SK-N-SH (cell line): ENCODE results near the gene FBXO10. TPM values are rescaled to one million over a fixed set of nuclear protein-coding genes. Genes with fewer than 3 reads are reported as not detected.

Experiments used
- CTCF ChIA-PET: fragments of 300-600, 350-600 bp; formaldehyde crosslinking; extraction: SDS; loops from one replicate; lab custom pipeline; 2021; lab: Yijun Ruan, JAX
- POLR2A ChIA-PET: fragments of 350-600 bp; sonication (Branson Sonifier 250); formaldehyde crosslinking; extraction: SDS; loops from one replicate; lab custom pipeline; 2020; ENCODE audit warnings: antibody characterized with exemption, inconsistent platforms; lab: Yijun Ruan, JAX
- DNase-seq: peaks from one replicate; pipeline ENCODE4 v3.0.0; 2012
- H2AFZ ChIP-seq: fragments of 200-600 bp; sonication (generic); 2 replicates; pipeline ENCODE4 v1.8.1; 2016; ENCODE audit warnings: antibody characterized with exemption, mild to moderate bottlenecking, low read depth
- H3F3A ChIP-seq: fragments of 200-600 bp; sonication (generic); replicated peaks from 2 replicates; pipeline ENCODE3; 2016; ENCODE audit warnings: antibody characterized with exemption, mild to moderate bottlenecking; ENCODE audit not compliant: insufficient read depth
- H3K27ac ChIP-seq, 2 experiments: fragments of 200-500 bp in 1 of 2; fragments of 200-600 bp in 1 of 2; sonication (Bioruptor generic) in 1 of 2; sonication (generic), shearing (Covaris generic) in 1 of 2; 2 replicates each; pipeline versions ENCODE4 v1.5.1 to v1.6.1; 2014 to 2016; ENCODE audit warnings: low read depth in 2 of 2, inconsistent platforms in 1 of 2, low read length in 1 of 2, mild to moderate bottlenecking in 1 of 2, mixed read lengths in 1 of 2
- H3K27me3 ChIP-seq: fragments of 200-600 bp; sonication (generic), shearing (Covaris generic); 2 replicates; pipeline ENCODE4 v1.6.1; 2016; ENCODE audit warnings: mixed run types; ENCODE audit not compliant: insufficient read depth
- H3K36me3 ChIP-seq, 2 experiments: fragments of 200-500 bp in 1 of 2; fragments of 200-600 bp in 1 of 2; sonication (Bioruptor generic) in 1 of 2; sonication (generic) in 1 of 2; replicated peaks in 1 of 2; 2 replicates each; pipeline versions ENCODE3 to v1.5.1; 2014 to 2016; ENCODE audit warnings: low read length in 1 of 2, mild to moderate bottlenecking in 1 of 2; ENCODE audit not compliant: insufficient read depth in 2 of 2, control insufficient read depth in 1 of 2
- H3K4me1 ChIP-seq, 2 experiments: fragments of 200-500 bp in 1 of 2; fragments of 200-600 bp in 1 of 2; sonication (Bioruptor generic) in 1 of 2; sonication (generic), shearing (Covaris generic) in 1 of 2; 2 replicates each; pipeline versions ENCODE4 v1.5.1 to v1.6.1; 2014 to 2016; ENCODE audit warnings: low read depth in 1 of 2, low read length in 1 of 2, mixed run types in 1 of 2; ENCODE audit not compliant: insufficient read depth in 2 of 2, control insufficient read depth in 1 of 2
- H3K4me2 ChIP-seq: fragments of 200-600 bp; sonication (generic), shearing (Covaris generic); 2 replicates; pipeline ENCODE4 v1.6.1; 2017; ENCODE audit warnings: mixed run types
- H3K4me3 ChIP-seq, 2 experiments: fragments of 200-500 bp in 1 of 2; fragments of 200-600 bp in 1 of 2; sonication (Bioruptor generic) in 1 of 2; sonication (generic), shearing (Covaris generic) in 1 of 2; 2 replicates each; pipeline versions ENCODE4 v1.5.1 to v1.8.1; 2014 to 2016; ENCODE audit warnings: low read depth in 2 of 2, inconsistent platforms in 1 of 2, low read length in 1 of 2, mild to moderate bottlenecking in 1 of 2, mixed read lengths in 1 of 2, moderate library complexity in 1 of 2
- H3K79me2 ChIP-seq: fragments of 200-600 bp; sonication (generic); 2 replicates; pipeline ENCODE4 v1.8.1; 2017; ENCODE audit warnings: mild to moderate bottlenecking; ENCODE audit not compliant: insufficient read depth
- H3K9ac ChIP-seq: fragments of 200-600 bp; sonication (generic); 2 replicates; pipeline ENCODE4 v1.6.1; 2017; ENCODE audit warnings: mixed run types
- H3K9me2 ChIP-seq: fragments of 200-600 bp; sonication (generic); 2 replicates; pipeline ENCODE4 v1.6.1; 2017; ENCODE audit warnings: mixed run types
- H3K9me3 ChIP-seq: fragments of 200-600 bp; sonication (generic); 2 replicates; pipeline ENCODE4 v1.6.1; 2017; ENCODE audit warnings: mixed run types, mild to moderate bottlenecking, moderate library complexity
- H4K20me1 ChIP-seq: fragments of 200-600 bp; sonication (generic); 2 replicates; pipeline ENCODE4 v1.6.1; 2017; ENCODE audit warnings: mild to moderate bottlenecking, mixed run types; ENCODE audit not compliant: insufficient read depth
- CHD2 ChIP-seq: fragments of 150-350 bp; IDR thresholded peaks from 2 replicates; pipeline ENCODE4 v1.6.1; 2018; ENCODE audit warnings: low read length; ENCODE audit not compliant: partially characterized antibody
- CTCF ChIP-seq: fragments of 200-600 bp; sonication (generic); IDR thresholded peaks from 2 replicates; pipeline ENCODE4 v1.6.1; 2017; ENCODE audit warnings: antibody characterized with exemption, mild to moderate bottlenecking, moderate library complexity
- ELF1 ChIP-seq: IDR thresholded peaks from 2 replicates; pipeline ENCODE4 v1.4.0; 2012
- FOSL2 ChIP-seq: IDR thresholded peaks from 2 replicates; pipeline ENCODE4 v1.4.0; 2012; ENCODE audit warnings: low read depth, mild to moderate bottlenecking, moderate library complexity, borderline replicate concordance
- FOXM1 ChIP-seq: IDR thresholded peaks from 2 replicates; pipeline ENCODE4 v1.4.0; 2012; ENCODE audit warnings: low read depth, mild to moderate bottlenecking
- GABPA ChIP-seq: IDR thresholded peaks from 2 replicates; pipeline ENCODE4 v1.4.0; 2012; ENCODE audit warnings: low read depth, mild to moderate bottlenecking
- GATA2 ChIP-seq: sonication (generic); formaldehyde crosslinking; IDR thresholded peaks from 2 replicates; pipeline ENCODE4 v1.5.0; 2020; ENCODE audit warnings: mild to moderate bottlenecking, missing genetic modification reagents
- JUND ChIP-seq: IDR thresholded peaks from 2 replicates; pipeline ENCODE4 v1.4.0; 2012
- MEF2A ChIP-seq: IDR thresholded peaks from 2 replicates; pipeline ENCODE4 v1.4.0; 2012; ENCODE audit warnings: low read depth, borderline replicate concordance
- PBX3 ChIP-seq: IDR thresholded peaks from 2 replicates; pipeline ENCODE4; 2012
- POLR2AphosphoS5 ChIP-seq: IDR thresholded peaks from 2 replicates; pipeline ENCODE4 v1.6.1; 2012; ENCODE audit warnings: low read depth, low read length
- RAD21 ChIP-seq: IDR thresholded peaks from 2 replicates; pipeline ENCODE4 v1.6.1; 2012; ENCODE audit warnings: mild to moderate bottlenecking, low read length
- RCOR1 ChIP-seq: fragments of 150-350 bp; IDR thresholded peaks from 2 replicates; pipeline ENCODE4 v1.6.1; 2017; ENCODE audit warnings: antibody characterized with exemption, low read length
- REST ChIP-seq: IDR thresholded peaks from 2 replicates; pipeline ENCODE4 v1.6.1; 2012; ENCODE audit warnings: mild to moderate bottlenecking, low read depth, low read length, moderate library complexity
- RFX5 ChIP-seq: IDR thresholded peaks from 2 replicates; pipeline ENCODE4 v1.6.1; 2012; ENCODE audit warnings: mild to moderate bottlenecking, improper control_type of control experiment, low read length
- TAF1 ChIP-seq: IDR thresholded peaks from 2 replicates; pipeline ENCODE4 v1.6.1; 2012; ENCODE audit warnings: low read depth, mild to moderate bottlenecking, low read length, moderate library complexity, borderline replicate concordance
- TEAD4 ChIP-seq: IDR thresholded peaks from 2 replicates; pipeline ENCODE4 v1.4.0; 2012; ENCODE audit warnings: mild to moderate bottlenecking, borderline replicate concordance; ENCODE audit not compliant: insufficient read depth
- USF2 ChIP-seq: fragments of 150-350 bp; IDR thresholded peaks from 2 replicates; pipeline ENCODE4 v1.6.1; 2017; ENCODE audit warnings: antibody characterized with exemption, low read length, low read depth, borderline replicate concordance
- YY1 ChIP-seq: IDR thresholded peaks from 2 replicates; pipeline ENCODE4 v1.4.0; 2012; ENCODE audit warnings: low read depth, mild to moderate bottlenecking
- WGBS: methylation state at CpG from one replicate; pipeline ENCODE4 v1.1.6; 2017; ENCODE audit warnings: low lambda C conversion rate; 5-methylcytosine and 5-hydroxymethylcytosine counted together
- polyA plus RNA-seq, 3 experiments: library from polyadenylated mRNA; depleted of rRNA; stranded (reverse); fragments of >200 nt; gene quantifications; 2 replicates each; pipeline ENCODE4 v1.2.3, GENCODE V29; 2012

The FBXO10 gene
- polyA plus RNA-seq, 1 of the 3 experiments (the other 2 are of a cell fraction) = 10.1 TPM

- ChIA-PET POLR2A (interaction anchor here (0.7 kb wide), 1 partner anchor 30 kb away, joined by 3 read pairs; no protein-coding TSS in a partner anchor), CTCF (interaction anchor here (1.1 kb wide), 1 partner anchor 18 kb away, joined by 3 read pairs; no protein-coding TSS in a partner anchor)
- Histone ChIP-seq H3F3A (no peaks in the 10 kb centered on the region), H3K9me3 (no peaks in the 10 kb centered on the region), H4K20me1 (no peaks in the 10 kb centered on the region), H3K27ac (no peak overlapping the region), H3K9me2 (no peaks in the 10 kb centered on the region), H3K9ac (no peak overlapping the region), H3K79me2 (no peaks in the 10 kb centered on the region), H2AFZ (no peak overlapping the region), H3K36me3 (peaks cover 44 to 64% of the 10 kb centered on the region in 2 experiments), H3K27me3 (no peaks in the 10 kb centered on the region), H3K4me1 (no peaks in the 10 kb centered on the region), H3K4me3 (no peak overlapping the region), H3K4me2 (no peak overlapping the region)
- DNase-seq = no peak
- 100% methylated on average over 5 of the region's 5 CpGs for WGBS
- TF ChIP-seq MEF2A (no peak), CHD2 (no peak), ELF1 (no peak), TAF1 (no peak)
Measured at GRCh38 chr9:37495571-37495970, 80.6 kb downstream of the FBXO10 start.

GRCh38 chr9:37491939-37492338, 84.2 kb downstream of the FBXO10 start:
- CTCF ChIA-PET = interaction anchor here (1.4 kb wide), 1 partner anchor 24 kb away, joined by 3 read pairs; no protein-coding TSS in a partner anchor
- no peak overlapping the region; a peak in 1 of 4 replicates for H3K27ac ChIP-seq
- peaks cover 3% of the 10 kb centered on the region for H3F3A ChIP-seq
- H3K4me1 ChIP-seq = peaks cover 8 to 12% of the 10 kb centered on the region in 2 experiments; a peak in 3 of 4 replicates
- H2AFZ ChIP-seq = no peak overlapping the region
- POLR2A ChIA-PET = no interaction called here
- H3K27me3 ChIP-seq = no peaks in the 10 kb centered on the region
- no peaks in the 10 kb centered on the region for H3K9me2 ChIP-seq
- H3K79me2 ChIP-seq = peaks cover 22% of the 10 kb centered on the region
- H3K9me3 ChIP-seq = no peaks in the 10 kb centered on the region
- no peak for DNase-seq
- no peak overlapping the region for H3K4me3 ChIP-seq
- no peak overlapping the region for H3K9ac ChIP-seq
- H4K20me1 ChIP-seq = no peaks in the 10 kb centered on the region
- TF ChIP-seq FOXM1 (no peak), FOSL2 (no peak), TAF1 (no peak), RAD21 (no peak), POLR2AphosphoS5 (no peak), RCOR1 (no peak), ELF1 (no peak), JUND (no peak), GABPA (no peak), GATA2 (CRISPR knock-in tag) (no peak), RFX5 (no peak), TEAD4 (no peak), CTCF (no peak), USF2 (no peak), PBX3 (no peak), REST (no peak), MEF2A (no peak), YY1 (no peak)
- TF ChIP-seq, all 33 proteins: peak for 0
- 100% methylated on average over 1 of the region's 1 CpG for WGBS
- H3K36me3 ChIP-seq = peaks cover 39 to 66% of the 10 kb centered on the region in 2 experiments
- H3K4me2 ChIP-seq = no peak overlapping the region
